Measurements from ENCODE around the gene TRIM23.
"Not testable (repeated sequence)": the region's sequence is repeated elsewhere in the genome, so short reads cannot be mapped to it uniquely, and the experiment has no call there.

The TRIM23 gene

GRCh38 chr5:65624025-65624570 lies at the start of gene TRIM23:
TSS of gene TRIM23 (minus strand) at chr5:65624333. CDS start at chr5:65624274, 59 bp downstream.
- DNase-seq: peak; percentile 88

DNA sequence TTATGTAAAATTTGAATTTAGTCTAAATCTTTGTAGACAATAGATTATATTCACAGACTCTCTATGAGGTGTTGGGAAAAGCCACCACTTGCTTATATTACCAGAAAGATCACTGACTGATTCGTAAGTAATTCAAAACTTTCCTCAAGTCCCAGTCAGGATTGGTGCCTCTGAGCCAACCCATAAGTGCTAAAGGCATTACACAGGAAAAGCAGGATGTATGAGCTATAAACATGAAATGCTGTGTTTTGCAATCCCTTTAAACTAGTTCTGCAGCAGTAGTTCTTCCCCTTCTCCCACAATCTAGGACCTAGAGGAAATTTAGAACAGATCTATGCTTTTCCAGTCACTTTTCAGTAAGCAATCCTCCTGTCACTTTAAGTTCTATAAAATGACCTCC lies 48.7 kb upstream of the TRIM23 start:
- DNase-seq: no peak

DNA sequence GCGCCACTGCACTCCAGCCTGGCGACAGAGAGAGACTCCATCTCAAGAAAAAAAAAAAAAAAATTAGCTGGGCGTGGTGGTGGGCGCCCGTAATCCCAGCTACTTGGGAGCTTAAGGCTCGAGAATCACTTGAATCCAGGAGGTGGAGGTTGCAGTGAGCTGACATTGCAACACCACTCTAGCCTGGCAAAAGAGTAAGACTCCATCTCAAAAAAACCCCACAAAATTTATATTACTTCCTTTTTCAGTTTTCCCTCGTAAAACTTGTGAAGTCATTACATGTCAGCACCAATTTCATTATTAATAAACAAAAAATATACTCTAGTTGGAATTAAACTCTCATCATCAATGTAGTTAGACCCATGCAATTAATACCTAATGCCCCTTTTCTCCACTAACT lies 44.6 kb upstream of the TRIM23 start:
- no peak for DNase-seq

- no peak for DNase-seq
These were observed 39.8 kb upstream of the TRIM23 start for GRCh38 chr5:65663804-65664521.

DNA sequence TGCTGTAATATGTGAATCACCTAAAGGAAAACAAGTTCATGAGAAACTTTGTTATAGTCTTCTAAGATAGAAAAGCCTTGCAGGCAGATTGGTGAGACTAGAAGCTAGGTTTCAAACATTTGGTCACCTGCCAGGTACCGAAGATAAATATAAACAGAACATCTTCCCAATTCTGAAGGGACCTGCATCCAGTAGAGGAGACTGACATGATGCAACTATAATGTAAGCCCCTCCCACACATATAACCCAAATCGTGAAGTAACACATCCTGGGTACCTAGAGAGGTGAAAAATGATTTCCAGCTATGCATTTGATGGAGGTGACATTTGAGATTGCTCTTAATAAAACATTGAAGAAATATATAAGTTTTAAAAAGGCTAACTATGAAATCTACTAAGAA lies 30.6 kb upstream of the TRIM23 start:
- DNase-seq: no peak

DNA sequence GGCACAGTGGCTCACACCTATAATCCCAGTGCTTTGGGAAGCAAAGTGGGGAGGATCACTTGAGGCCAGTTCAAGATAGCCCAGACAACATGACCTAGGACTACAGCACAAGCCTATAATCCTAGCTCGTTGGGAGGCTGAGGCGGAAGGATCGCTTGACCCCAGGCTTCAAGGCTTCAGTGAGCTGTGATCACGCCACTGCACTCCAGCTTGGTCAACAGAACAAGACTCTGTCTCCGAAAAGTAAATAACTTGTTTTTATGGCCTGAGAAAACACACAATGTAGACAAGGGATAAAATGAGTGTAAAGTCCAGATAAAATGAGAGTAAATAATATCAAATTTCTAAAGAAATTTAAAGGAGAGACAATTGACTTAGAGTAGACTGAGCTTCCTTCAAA lies 27.0 kb upstream of the TRIM23 start:
- no peak for DNase-seq

- no peak for DNase-seq
These were observed 23.8 kb upstream of the TRIM23 start for GRCh38 chr5:65647941-65648340.

- no peak for DNase-seq
These were observed 22.8 kb upstream of the TRIM23 start for GRCh38 chr5:65646938-65647337.

DNA sequence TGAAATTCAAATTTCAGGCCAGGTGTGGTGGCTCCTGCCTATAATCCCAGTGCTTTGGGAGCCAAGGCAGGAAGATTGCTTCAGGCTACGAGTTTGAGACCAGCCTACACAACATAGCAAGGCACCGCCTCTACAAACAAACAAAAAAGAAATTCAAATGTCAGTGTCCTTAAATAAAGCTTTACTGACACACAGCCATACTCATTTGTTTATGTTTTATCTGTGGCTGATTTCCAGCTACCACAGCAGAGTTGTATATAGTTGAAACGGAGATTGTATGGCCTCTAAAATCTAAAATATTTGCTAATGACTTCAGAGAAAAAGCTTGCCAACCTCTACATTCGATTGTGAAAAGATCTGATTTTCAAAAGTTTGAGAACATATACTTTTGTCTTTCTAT lies 16.1 kb upstream of the TRIM23 start:
- no peak for DNase-seq

- DNase-seq: no peak
These were observed 6.8 kb upstream of the TRIM23 start for GRCh38 chr5:65630981-65631380.

GRCh38 chr5:65625743-65626142 lies 1.6 kb upstream of the TRIM23 start:
- no peak for DNase-seq

- DNase-seq: peak; percentile 74
These were observed 730 bp upstream of the TRIM23 start, which contains the start of the genes SHLD3 and TRAPPC13 for GRCh38 chr5:65624571-65625555. TSS of gene SHLD3 (plus strand) at chr5:65625027. CDS start at chr5:65629588, 4,561 bp downstream. TSS of gene TRAPPC13 (plus strand) at chr5:65625027. CDS start at chr5:65625061, 34 bp downstream.

DNA sequence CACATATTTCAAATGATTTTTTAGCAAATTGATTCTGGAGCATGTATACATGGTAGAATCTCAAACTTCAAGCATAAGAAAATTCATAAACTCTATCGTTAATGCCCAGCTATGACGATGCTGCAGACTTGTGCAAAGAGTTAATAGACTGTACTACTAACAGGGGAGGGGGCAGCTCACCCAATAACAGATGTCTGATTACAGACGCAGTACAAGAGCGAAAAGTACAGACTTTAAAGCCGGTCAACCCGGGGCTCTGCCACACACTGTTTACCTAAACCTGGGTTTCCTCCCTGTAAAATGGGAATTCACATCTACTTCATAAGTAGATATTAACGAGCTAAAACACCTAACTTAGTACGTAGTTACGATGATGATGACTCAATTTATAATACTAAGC lies 651 bp downstream of the TRIM23 start:
- no peak for DNase-seq

DNA sequence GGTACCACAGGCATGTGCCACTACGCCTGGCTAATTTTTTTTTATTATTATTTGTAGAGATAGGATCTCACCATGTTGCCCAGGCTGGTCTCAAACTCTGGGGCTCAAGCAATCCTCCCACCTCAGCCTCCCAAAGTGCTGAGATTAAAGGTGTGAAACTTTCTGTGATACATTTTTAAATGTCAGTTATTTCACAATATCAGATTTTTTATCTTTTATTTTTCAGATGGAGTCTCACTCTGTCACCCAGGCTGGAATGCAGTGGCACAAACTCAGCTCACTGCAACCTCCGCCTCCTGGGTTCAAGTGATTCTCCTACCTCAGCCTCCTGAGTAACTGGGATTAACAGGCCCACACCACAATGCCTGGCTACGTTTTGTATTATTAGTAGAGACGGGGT lies 2.2 kb downstream of the TRIM23 start:
- DNase-seq: not testable (repeated sequence)

DNA sequence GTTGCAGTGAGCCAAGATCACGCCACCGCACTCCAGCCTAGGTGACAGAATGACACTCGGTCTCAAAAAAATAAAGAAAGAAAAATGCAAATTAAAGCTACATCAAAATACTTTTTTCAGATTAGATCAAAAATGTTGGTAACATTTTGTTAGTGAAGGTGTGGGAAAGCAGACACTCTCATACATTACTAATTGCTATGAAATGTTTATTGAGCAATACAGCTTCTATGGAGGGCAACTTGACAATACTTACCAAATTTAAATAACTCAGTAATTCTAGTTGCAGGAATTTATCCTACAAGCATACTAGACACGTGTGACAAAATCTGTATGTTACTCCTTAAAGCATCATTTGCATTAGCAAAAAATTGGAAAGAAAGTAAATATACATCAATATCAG lies 4.1 kb downstream of the TRIM23 start:
- no peak for DNase-seq

- DNase-seq: no peak
These were observed 11.7 kb downstream of the TRIM23 start for GRCh38 chr5:65612298-65612907.

DNA sequence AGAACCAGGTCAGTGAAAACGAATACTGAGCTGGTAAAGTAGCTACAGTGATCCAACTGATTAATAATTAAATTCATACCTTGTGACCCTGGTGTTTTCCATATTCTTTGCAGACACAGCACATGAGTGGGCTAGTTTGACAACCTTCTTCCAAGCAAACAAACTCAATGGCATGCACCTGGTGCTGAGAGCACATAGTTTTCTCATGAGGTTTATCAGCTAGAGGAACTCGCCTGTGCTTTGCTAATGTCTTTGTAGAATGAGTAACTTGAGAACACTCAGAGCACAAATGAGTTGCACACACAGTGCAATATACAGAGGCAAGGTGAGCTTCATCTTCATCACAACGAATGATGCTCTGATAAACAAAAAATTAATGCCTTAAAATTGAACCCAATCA lies 12.6 kb downstream of the TRIM23 start:
- DNase-seq: no peak

DNA sequence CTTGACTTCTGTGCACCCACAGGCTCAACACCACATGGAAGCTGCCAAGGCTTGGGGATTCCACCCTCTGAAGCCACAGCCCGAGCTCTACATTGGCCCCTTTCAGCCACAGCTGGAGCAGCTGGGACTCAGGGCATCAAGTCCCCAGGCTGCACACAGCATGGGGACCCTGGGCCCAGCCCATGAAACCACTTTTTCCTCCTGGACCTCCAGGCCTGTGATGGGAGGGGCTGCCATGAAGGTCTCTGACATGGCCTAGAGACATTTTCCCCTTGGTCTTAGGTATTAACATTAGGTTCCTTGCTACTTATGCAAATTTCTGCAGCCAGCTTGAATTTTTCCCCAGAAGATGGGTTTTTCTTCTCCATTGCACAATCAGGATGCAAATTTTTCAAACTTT lies 22.4 kb downstream of the TRIM23 start:
- not testable (repeated sequence) for DNase-seq

DNA sequence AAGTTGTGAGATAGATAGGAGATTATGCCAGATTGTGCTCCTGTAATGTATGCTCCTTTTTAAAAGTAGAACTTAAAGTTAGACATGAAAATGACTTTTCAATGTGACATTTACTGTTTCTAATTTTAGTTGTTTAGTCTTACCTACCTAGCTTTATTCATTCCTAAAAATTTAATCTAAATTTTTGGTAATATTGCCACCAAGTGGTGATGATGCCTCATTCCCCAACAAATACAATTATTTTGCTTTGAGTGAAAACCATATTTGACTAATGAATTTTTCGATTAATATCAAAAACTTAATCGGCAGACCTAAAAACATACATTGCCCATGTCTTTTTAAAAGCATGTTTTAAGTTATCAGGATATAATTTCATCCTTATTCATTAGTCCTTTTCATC lies 35.4 kb downstream of the TRIM23 start:
- DNase-seq: no peak

GRCh38 chr5:65577141-65577540 lies 47.0 kb downstream of the TRIM23 start:
- no peak for DNase-seq

DNA sequence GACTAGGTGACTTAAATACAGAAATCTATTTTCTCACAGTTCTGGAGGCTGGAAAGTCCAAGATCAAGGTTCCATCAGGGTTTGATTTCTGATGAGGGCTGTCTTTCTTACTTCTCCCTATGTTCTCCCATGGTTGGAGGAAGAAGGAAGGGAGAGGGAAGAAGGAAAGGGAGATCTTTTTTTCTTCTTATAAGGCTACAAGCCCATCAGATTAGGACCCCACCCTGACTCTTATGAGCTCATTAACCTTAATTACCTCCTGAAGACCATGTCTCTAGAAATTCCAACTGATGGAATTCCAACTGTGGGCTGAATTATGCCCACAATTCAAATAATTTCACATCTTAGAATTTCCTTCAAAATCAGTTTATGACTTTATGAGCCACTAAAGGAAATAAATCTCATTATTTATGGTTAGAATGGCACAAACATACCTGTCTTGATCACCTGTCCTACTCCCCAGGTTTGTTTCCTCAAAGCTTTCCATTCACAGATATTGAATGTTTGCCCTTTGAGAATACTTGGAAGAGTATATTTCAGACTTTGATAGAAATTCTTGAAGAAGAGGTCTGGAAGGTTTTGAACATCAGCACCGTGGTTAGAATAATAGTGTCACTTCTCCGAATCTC lies 53.4 kb downstream of the TRIM23 start:
- DNase-seq: no peak

- no peak for DNase-seq
These were observed 57.6 kb downstream of the TRIM23 start for GRCh38 chr5:65566505-65566904.

DNA sequence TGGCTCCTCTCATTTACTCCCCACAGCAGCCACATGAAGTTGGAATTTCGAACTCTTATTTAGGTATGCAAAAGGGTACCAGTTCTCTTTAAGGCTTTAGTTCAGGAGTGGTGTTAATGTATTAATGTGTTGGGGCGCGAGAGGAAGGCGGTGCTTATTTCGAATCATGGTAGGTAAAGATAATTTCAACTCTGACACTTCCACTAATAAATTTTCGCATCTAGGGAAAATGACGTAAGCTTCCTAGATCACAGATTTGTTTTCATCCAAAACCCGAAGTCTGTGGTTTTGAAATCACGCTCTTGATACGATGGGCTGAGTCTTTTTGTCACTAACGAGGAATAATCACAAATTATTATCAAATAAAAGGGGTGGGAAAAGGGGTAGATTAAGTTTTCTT lies 60.4 kb downstream of the TRIM23 start:
- DNase-seq: no peak

Data from activated CD4-positive, CD25-positive, alpha-beta regulatory T cell treated with anti-CD3 and anti-CD28 coated beads, Interleukin-2, amount 50 U/mL, for 72 hours (primary cell).